HepG2 (cell line): ENCODE measurements around the gene SOX12. TPM values are rescaled to one million over a fixed set of nuclear protein-coding genes. Genes with fewer than 3 reads are reported as not detected.

Source experiments
- ELF3 ChIP-seq: IDR thresholded peaks from 2 replicates; pipeline ENCODE4 v1.6.1; 2016; ENCODE audit warnings: missing genetic modification reagents, missing compliant biosample characterization
- NFIB ChIP-seq: sonication (generic); formaldehyde crosslinking; IDR thresholded peaks from 2 replicates; pipeline ENCODE4 v1.9.0; 2021; ENCODE audit warnings: missing genetic modification reagents, mild to moderate bottlenecking, borderline replicate concordance
- PRMT3 ChIP-seq: sonication (generic); formaldehyde crosslinking; IDR thresholded peaks from 2 replicates; pipeline ENCODE4 v1.8.1; 2022; ENCODE audit warnings: low read depth, mild to moderate bottlenecking, moderate library complexity, missing genetic modification reagents, borderline replicate concordance
- RARA ChIP-seq: IDR thresholded peaks from 2 replicates; pipeline ENCODE4 v1.6.1; 2016; ENCODE audit warnings: missing genetic modification reagents, missing compliant biosample characterization
- SPEN ChIP-seq: sonication (generic); formaldehyde crosslinking; IDR thresholded peaks from 2 replicates; pipeline ENCODE4 v1.5.1; 2020; ENCODE audit warnings: low read depth, mild to moderate bottlenecking, missing genetic modification reagents
- ZNF224 ChIP-seq: sonication (generic); formaldehyde crosslinking; IDR thresholded peaks from 2 replicates; pipeline ENCODE4 v1.5.0; 2020; ENCODE audit warnings: mild to moderate bottlenecking, missing genetic modification reagents
- ZNF235 ChIP-seq: sonication (generic); formaldehyde crosslinking; IDR thresholded peaks from 2 replicates; pipeline ENCODE4 v1.8.1; 2023; ENCODE audit warnings: mild to moderate bottlenecking, missing genetic modification reagents, borderline replicate concordance
- ZNF407 ChIP-seq: sonication (generic); formaldehyde crosslinking; IDR thresholded peaks from one replicate; pipeline ENCODE4 v1.5.1; 2020; ENCODE audit warnings: mild to moderate bottlenecking, missing genetic modification reagents; ENCODE audit errors: not compliant biosample characterization
- polyA plus RNA-seq, 8 experiments: library from polyadenylated mRNA; depleted of rRNA in 3 of 8; stranded (reverse) in 7 of 8; unstranded in 1 of 8; fragments of >200 nt; fragmentation: Illumina TruSeq in 4 of 8; extraction: Trizol in 4 of 8; gene quantifications; 2 replicates each; pipeline versions ENCODE4 v1.2.1 to v1.2.3, GENCODE V29; 2011 to 2016; ENCODE audit warnings: low read depth in 4 of 8, missing spikeins in 1 of 8, mixed read lengths in 1 of 8; ENCODE audit not compliant: insufficient read depth in 1 of 8
- total RNA-seq, 5 experiments: library from RNA; depleted of rRNA; stranded (reverse); fragments of >200 nt; fragmentation: Illumina TruSeq; extraction: Trizol; gene quantifications; 2 replicates each; pipeline ENCODE4 v1.2.3, GENCODE V29; 2016; ENCODE audit warnings: low read depth in 1 of 5
- TF ChIP-seq, protein P1 (sequence below): sonication (generic); formaldehyde crosslinking; IDR thresholded peaks from 2 replicates; pipeline ENCODE4 v1.4.0; 2020; ENCODE audit warnings: missing genetic modification reagents, borderline replicate concordance
- TF ChIP-seq, protein P2 (sequence below): sonication (generic); formaldehyde crosslinking; IDR thresholded peaks from 2 replicates; pipeline ENCODE4 v1.8.0; 2022; ENCODE audit warnings: mild to moderate bottlenecking, missing genetic modification reagents; ENCODE audit not compliant: insufficient replicate concordance
- TF ChIP-seq, protein P3 (sequence below): sonication (generic); formaldehyde crosslinking; IDR thresholded peaks from 2 replicates; pipeline ENCODE4 v1.4.0; 2020; ENCODE audit warnings: low read depth, mild to moderate bottlenecking, missing genetic modification reagents
- TF ChIP-seq, protein P4 (sequence below): IDR thresholded peaks from 2 replicates; pipeline ENCODE4 v1.6.1; 2016; ENCODE audit warnings: low read depth, borderline replicate concordance
- TF ChIP-seq, protein P5 (sequence below): sonication (generic); formaldehyde crosslinking; IDR thresholded peaks from 2 replicates; pipeline ENCODE4 v1.5.0; 2020; ENCODE audit warnings: missing genetic modification reagents, mild to moderate bottlenecking, borderline replicate concordance

Gene SOX12
- total and polyA plus RNA-seq, 2 of the 13 experiments (the other 11 are each of a cell fraction or from before 2014, with no cell fraction given): 10.0 to 18.7 TPM

- TF ChIP-seq, protein P1, sequence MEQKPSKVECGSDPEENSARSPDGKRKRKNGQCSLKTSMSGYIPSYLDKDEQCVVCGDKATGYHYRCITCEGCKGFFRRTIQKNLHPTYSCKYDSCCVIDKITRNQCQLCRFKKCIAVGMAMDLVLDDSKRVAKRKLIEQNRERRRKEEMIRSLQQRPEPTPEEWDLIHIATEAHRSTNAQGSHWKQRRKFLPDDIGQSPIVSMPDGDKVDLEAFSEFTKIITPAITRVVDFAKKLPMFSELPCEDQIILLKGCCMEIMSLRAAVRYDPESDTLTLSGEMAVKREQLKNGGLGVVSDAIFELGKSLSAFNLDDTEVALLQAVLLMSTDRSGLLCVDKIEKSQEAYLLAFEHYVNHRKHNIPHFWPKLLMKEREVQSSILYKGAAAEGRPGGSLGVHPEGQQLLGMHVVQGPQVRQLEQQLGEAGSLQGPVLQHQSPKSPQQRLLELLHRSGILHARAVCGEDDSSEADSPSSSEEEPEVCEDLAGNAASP (CRISPR knock-in tag): peak; percentile 95
- TF ChIP-seq ZNF224 (CRISPR knock-in tag) (peak; percentile 99), ELF3 (CRISPR knock-in tag) (peak; percentile 97), ZNF235 (CRISPR knock-in tag) (peak; percentile 92), RARA (CRISPR knock-in tag) (peak; percentile 87), NFIB (no peak), SPEN (CRISPR knock-in tag) (peak; percentile 81; the same call in 1 of the 2 replicates), PRMT3 (CRISPR knock-in tag) (peak; percentile 93), ZNF407 (peak; percentile 98)
- TF ChIP-seq, protein P2, sequence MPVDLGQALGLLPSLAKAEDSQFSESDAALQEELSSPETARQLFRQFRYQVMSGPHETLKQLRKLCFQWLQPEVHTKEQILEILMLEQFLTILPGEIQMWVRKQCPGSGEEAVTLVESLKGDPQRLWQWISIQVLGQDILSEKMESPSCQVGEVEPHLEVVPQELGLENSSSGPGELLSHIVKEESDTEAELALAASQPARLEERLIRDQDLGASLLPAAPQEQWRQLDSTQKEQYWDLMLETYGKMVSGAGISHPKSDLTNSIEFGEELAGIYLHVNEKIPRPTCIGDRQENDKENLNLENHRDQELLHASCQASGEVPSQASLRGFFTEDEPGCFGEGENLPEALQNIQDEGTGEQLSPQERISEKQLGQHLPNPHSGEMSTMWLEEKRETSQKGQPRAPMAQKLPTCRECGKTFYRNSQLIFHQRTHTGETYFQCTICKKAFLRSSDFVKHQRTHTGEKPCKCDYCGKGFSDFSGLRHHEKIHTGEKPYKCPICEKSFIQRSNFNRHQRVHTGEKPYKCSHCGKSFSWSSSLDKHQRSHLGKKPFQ (CRISPR knock-in tag): peak; percentile 98
- TF ChIP-seq, protein P3, sequence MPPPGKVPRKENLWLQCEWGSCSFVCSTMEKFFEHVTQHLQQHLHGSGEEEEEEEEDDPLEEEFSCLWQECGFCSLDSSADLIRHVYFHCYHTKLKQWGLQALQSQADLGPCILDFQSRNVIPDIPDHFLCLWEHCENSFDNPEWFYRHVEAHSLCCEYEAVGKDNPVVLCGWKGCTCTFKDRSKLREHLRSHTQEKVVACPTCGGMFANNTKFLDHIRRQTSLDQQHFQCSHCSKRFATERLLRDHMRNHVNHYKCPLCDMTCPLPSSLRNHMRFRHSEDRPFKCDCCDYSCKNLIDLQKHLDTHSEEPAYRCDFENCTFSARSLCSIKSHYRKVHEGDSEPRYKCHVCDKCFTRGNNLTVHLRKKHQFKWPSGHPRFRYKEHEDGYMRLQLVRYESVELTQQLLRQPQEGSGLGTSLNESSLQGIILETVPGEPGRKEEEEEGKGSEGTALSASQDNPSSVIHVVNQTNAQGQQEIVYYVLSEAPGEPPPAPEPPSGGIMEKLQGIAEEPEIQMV: peak; percentile 95; the same call in 1 of the 2 replicates
- TF ChIP-seq, protein P4, sequence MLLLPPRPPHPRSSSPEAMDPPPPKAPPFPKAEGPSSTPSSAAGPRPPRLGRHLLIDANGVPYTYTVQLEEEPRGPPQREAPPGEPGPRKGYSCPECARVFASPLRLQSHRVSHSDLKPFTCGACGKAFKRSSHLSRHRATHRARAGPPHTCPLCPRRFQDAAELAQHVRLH (CRISPR knock-in tag): peak; percentile 99
- TF ChIP-seq, protein P5, sequence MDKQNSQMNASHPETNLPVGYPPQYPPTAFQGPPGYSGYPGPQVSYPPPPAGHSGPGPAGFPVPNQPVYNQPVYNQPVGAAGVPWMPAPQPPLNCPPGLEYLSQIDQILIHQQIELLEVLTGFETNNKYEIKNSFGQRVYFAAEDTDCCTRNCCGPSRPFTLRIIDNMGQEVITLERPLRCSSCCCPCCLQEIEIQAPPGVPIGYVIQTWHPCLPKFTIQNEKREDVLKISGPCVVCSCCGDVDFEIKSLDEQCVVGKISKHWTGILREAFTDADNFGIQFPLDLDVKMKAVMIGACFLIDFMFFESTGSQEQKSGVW (CRISPR knock-in tag): 0 out of 2 replicates have a peak, but pooled peaks have one; percentile 45
Measured at GRCh38 chr20:297098-297924, 28.0 kb upstream of the SOX12 start, which contains the start of gene ZCCHC3 (continued).
